H1 (cell line): ENCODE measurements around the gene CNRIP1. TPM values are rescaled to one million over a fixed set of nuclear protein-coding genes. Genes with fewer than 3 reads are reported as not detected.

Experiments used
- polyA plus RNA-seq, 7 experiments: library from polyadenylated mRNA; depleted of rRNA in 3 of 7; stranded (reverse) in 5 of 7; unstranded in 2 of 7; fragments of >200 nt in 5 of 7; fragments of 200-250 nt in 2 of 7; gene quantifications; 1 replicate in 5 of 7; 2 replicates in 1 of 7; 4 replicates in 1 of 7; pipeline versions ENCODE4 v1.2.1 to v1.2.3, GENCODE V29; 2011 to 2013; ENCODE audit warnings: missing spikeins in 2 of 7, mixed read lengths in 2 of 7
- total RNA-seq: library from RNA; stranded (reverse); fragmentation: NEBNext Ultra II Directional; extraction: Animal tissue kit (Norgen Biotek cat#: 25700); gene quantifications from 2 replicates; pipeline ENCODE4 v1.2.1, GENCODE V29; 2021

Gene CNRIP1
- total and polyA plus RNA-seq, 2 of the 8 experiments (the other 6 are each of a cell fraction or from before 2014, with no cell fraction given), result 4.6 to 7.0 TPM

Other genes with a start within 250 kb of the CNRIP1 start
- gene PNO1, start 162.1 kb downstream of the CNRIP1 start, total RNA-seq, result 33.2 and 34.7 TPM in 2 replicates
- 15.4 and 18.6 TPM in 2 replicates for gene PNO1, start 162.1 kb downstream of the CNRIP1 start, polyA plus RNA-seq (2011; rRNA removed)
- gene PPP3R1, start 67.4 kb downstream of the CNRIP1 start, total RNA-seq, result 82.1 and 85.1 TPM in 2 replicates
- gene PPP3R1, start 67.4 kb downstream of the CNRIP1 start, polyA plus RNA-seq (2011; rRNA removed), result 5.5 and 9.3 TPM in 2 replicates
- gene PLEK, start 45.3 kb upstream of the CNRIP1 start, total RNA-seq, result not detected in 2 replicates
- not detected in 2 replicates for gene PLEK, start 45.3 kb upstream of the CNRIP1 start, polyA plus RNA-seq (2011; rRNA removed)
- 1.1 TPM in 2 replicates for gene FBXO48, start 147.3 kb upstream of the CNRIP1 start, total RNA-seq
- gene FBXO48, start 147.3 kb upstream of the CNRIP1 start, polyA plus RNA-seq (2011; rRNA removed), result 1.1 and 1.5 TPM in 2 replicates
- 4.4 and 4.9 TPM in 2 replicates for gene APLF, start 147.6 kb upstream of the CNRIP1 start, total RNA-seq
- 7.3 and 10.6 TPM in 2 replicates for gene APLF, start 147.6 kb upstream of the CNRIP1 start, polyA plus RNA-seq (2011; rRNA removed)